H1 (cell line): ENCODE results near the gene SYT14. TPM values are rescaled to one million over a fixed set of nuclear protein-coding genes. Genes with fewer than 3 reads are reported as not detected.

ENCODE experiments used
- CTCF ChIA-PET: fragments of 300-600 bp; sonication (Branson Sonifier 250); formaldehyde crosslinking; loops from one replicate; lab custom pipeline; 2021; ENCODE audit not compliant: partially characterized antibody; lab: Charles Lee
- POLR2A ChIA-PET: fragments of 300-600 bp; sonication (Branson Sonifier 250); formaldehyde crosslinking; loops from one replicate; lab custom pipeline; 2021; ENCODE audit warnings: inconsistent platforms; ENCODE audit not compliant: partially characterized antibody; lab: Charles Lee
- DNase-seq, 2 experiments: peaks; one replicate each; pipeline versions ENCODE4 v3.0.0 to v3.0.0-alpha.2; 2010 to 2022; ENCODE audit warnings: low spot score in 2 of 2, low read depth in 1 of 2, mixed read lengths in 1 of 2
- FAIRE-seq: peaks from 2 replicates; lab custom pipeline; 2011; peaks lifted over from hg19 to GRCh38; lab: Jason Lieb, UNC
- H2AFZ ChIP-seq: 2 replicates; pipeline ENCODE4 v1.8.1; 2012; ENCODE audit warnings: low read length, inconsistent platforms
- H2AK5ac ChIP-seq: 2 replicates; pipeline ENCODE4 v1.6.1; 2013; ENCODE audit warnings: low read depth, low read length
- H2BK120ac ChIP-seq: replicated peaks from 2 replicates; pipeline ENCODE3; 2013; ENCODE audit warnings: low read depth, low read length, inconsistent platforms
- H2BK12ac ChIP-seq: 2 replicates; pipeline ENCODE4 v1.6.1; 2013; ENCODE audit warnings: low read depth, low read length
- H2BK15ac ChIP-seq: 2 replicates; pipeline ENCODE4 v1.6.1; 2013; ENCODE audit warnings: low read length
- H2BK20ac ChIP-seq: 2 replicates; pipeline ENCODE4 v1.6.1; 2013; ENCODE audit warnings: low read length
- H2BK5ac ChIP-seq: 2 replicates; pipeline ENCODE4 v1.6.1; 2013; ENCODE audit warnings: low read depth, low read length
- H3K14ac ChIP-seq: 2 replicates; pipeline ENCODE4 v1.6.1; 2013; ENCODE audit warnings: inconsistent platforms; ENCODE audit not compliant: insufficient read length
- H3K18ac ChIP-seq: 2 replicates; pipeline ENCODE4 v1.6.1; 2013; ENCODE audit warnings: low read length; ENCODE audit errors: extremely low read depth
- H3K23ac ChIP-seq: 2 replicates; pipeline ENCODE4 v1.6.1; 2013; ENCODE audit warnings: inconsistent platforms; ENCODE audit not compliant: insufficient read length
- H3K23me2 ChIP-seq: 2 replicates; pipeline ENCODE4 v1.6.1; 2013; ENCODE audit warnings: low read depth, low read length
- H3K27ac ChIP-seq: 2 replicates; pipeline ENCODE4 v1.6.1; 2011; ENCODE audit warnings: low read depth, low read length, inconsistent platforms
- H3K27me3 ChIP-seq, 4 experiments: replicated peaks in 1 of 4; 1 replicate in 1 of 4; 2 replicates in 3 of 4; pipeline versions ENCODE4 v1.6.1 to v1.8.1; 2011 to 2013; ENCODE audit warnings: low read length in 3 of 4, mild to moderate bottlenecking in 3 of 4, inconsistent platforms in 2 of 4, mixed read lengths in 2 of 4, moderate library complexity in 1 of 4; ENCODE audit not compliant: control insufficient read depth in 3 of 4, insufficient read depth in 3 of 4; ENCODE audit errors: extremely low read depth in 1 of 4
- H3K36me3 ChIP-seq, 4 experiments: 2 replicates each; pipeline versions ENCODE4 v1.6.1 to v1.8.1; 2011 to 2013; ENCODE audit warnings: mild to moderate bottlenecking in 4 of 4, low read length in 3 of 4, moderate library complexity in 2 of 4, control low read depth in 1 of 4, inconsistent platforms in 1 of 4; ENCODE audit not compliant: insufficient read depth in 4 of 4, control insufficient read depth in 2 of 4
- H3K4ac ChIP-seq: replicated peaks from 2 replicates; pipeline ENCODE3; 2013; ENCODE audit warnings: low read length, low read depth, mixed read lengths, inconsistent platforms; ENCODE audit not compliant: insufficient read length
- H3K4me1 ChIP-seq, 4 experiments: replicated peaks in 1 of 4; 1 replicate in 1 of 4; 2 replicates in 3 of 4; pipeline versions ENCODE4 v1.6.1 to v1.8.1; 2011 to 2013; ENCODE audit warnings: low read length in 3 of 4, inconsistent platforms in 2 of 4, mixed read lengths in 1 of 4; ENCODE audit not compliant: insufficient read depth in 4 of 4, control insufficient read depth in 3 of 4
- H3K4me2 ChIP-seq, 2 experiments: 2 replicates each; pipeline versions ENCODE4 v1.6.1 to v1.8.1; 2011 to 2013; ENCODE audit warnings: low read depth in 2 of 2, low read length in 2 of 2, control low read depth in 1 of 2, inconsistent platforms in 1 of 2, mild to moderate bottlenecking in 1 of 2; ENCODE audit not compliant: insufficient read depth in 1 of 2
- H3K4me3 ChIP-seq, 4 experiments: fragments of 200-600, 300-600 bp in 1 of 4; sonication (generic), shearing (Covaris generic), sonication (Bioruptor Twin) in 1 of 4; 2 replicates each; pipeline versions ENCODE4 v1.5.1 to v1.8.1; 2011 to 2016; ENCODE audit warnings: low read length in 4 of 4, low read depth in 3 of 4, control low read depth in 2 of 4, inconsistent platforms in 2 of 4, mild to moderate bottlenecking in 2 of 4, mixed read lengths in 1 of 4, moderate library complexity in 1 of 4; ENCODE audit not compliant: insufficient read depth in 2 of 4; ENCODE audit errors: extremely low read depth in 1 of 4
- H3K56ac ChIP-seq: replicated peaks from 2 replicates; pipeline ENCODE3; 2013; ENCODE audit warnings: low read depth, mild to moderate bottlenecking, mixed read lengths, low read length, inconsistent platforms; ENCODE audit not compliant: insufficient read length
- H3K79me1 ChIP-seq: 2 replicates; pipeline ENCODE4 v1.6.1; 2013; ENCODE audit warnings: low read depth, low read length, control low read depth
- H3K79me2 ChIP-seq, 2 experiments: 2 replicates each; pipeline versions ENCODE4 v1.6.1 to v1.8.1; 2012 to 2013; ENCODE audit warnings: low read length in 2 of 2, mild to moderate bottlenecking in 2 of 2, inconsistent platforms in 1 of 2; ENCODE audit not compliant: insufficient read depth in 2 of 2, control insufficient read depth in 1 of 2
- H3K9ac ChIP-seq, 4 experiments: replicated peaks in 1 of 4; 1 replicate in 1 of 4; 2 replicates in 3 of 4; pipeline versions ENCODE4 v1.6.1 to v1.8.1; 2011 to 2013; ENCODE audit warnings: low read depth in 3 of 4, low read length in 3 of 4, control low read depth in 2 of 4, mild to moderate bottlenecking in 2 of 4, moderate library complexity in 2 of 4, inconsistent platforms in 1 of 4; ENCODE audit errors: extremely low read depth in 1 of 4
- H3K9me3 ChIP-seq, 2 experiments: 2 replicates each; pipeline versions ENCODE4 v1.6.1 to v1.8.1; 2012 to 2013; ENCODE audit warnings: mild to moderate bottlenecking in 2 of 2, moderate library complexity in 2 of 2, control low read depth in 1 of 2, inconsistent platforms in 1 of 2, low read depth in 1 of 2, low read length in 1 of 2, mixed read lengths in 1 of 2; ENCODE audit not compliant: insufficient read depth in 2 of 2
- H4K20me1 ChIP-seq, 2 experiments: replicated peaks in 1 of 2; 2 replicates each; pipeline versions ENCODE3 to v1.8.1; 2011 to 2013; ENCODE audit warnings: inconsistent platforms in 2 of 2, low read length in 2 of 2, mild to moderate bottlenecking in 1 of 2; ENCODE audit not compliant: insufficient read depth in 2 of 2, control insufficient read depth in 1 of 2
- H4K5ac ChIP-seq: 2 replicates; pipeline ENCODE4 v1.6.1; 2013; ENCODE audit warnings: low read length, low read depth, mixed read lengths, inconsistent platforms; ENCODE audit not compliant: insufficient read length
- H4K8ac ChIP-seq: 2 replicates; pipeline ENCODE4 v1.8.0; 2013; ENCODE audit warnings: mild to moderate bottlenecking, moderate library complexity, low read length, inconsistent platforms; ENCODE audit not compliant: insufficient read depth; ENCODE audit errors: extremely low read depth
- H4K91ac ChIP-seq: replicated peaks from 2 replicates; pipeline ENCODE3; 2013; ENCODE audit warnings: low read length, mixed read lengths, inconsistent platforms; ENCODE audit not compliant: insufficient read length
- NANOG ChIP-seq: IDR thresholded peaks from 2 replicates; pipeline ENCODE4 v1.6.1; 2011; ENCODE audit warnings: low read length, low read depth, mild to moderate bottlenecking, inconsistent platforms; ENCODE audit not compliant: insufficient read depth, poor library complexity, severe bottlenecking
- RBBP5 ChIP-seq: IDR thresholded peaks from 2 replicates; pipeline ENCODE4 v1.7.1; 2012; ENCODE audit warnings: low read depth, mild to moderate bottlenecking, inconsistent platforms, low read length, moderate library complexity, borderline replicate concordance
- RFX5 ChIP-seq: IDR thresholded peaks from 2 replicates; pipeline ENCODE4 v1.6.1; 2011; ENCODE audit warnings: low read depth, low read length, improper control_type of control experiment, borderline replicate concordance
- RXRA ChIP-seq: IDR thresholded peaks from 2 replicates; pipeline ENCODE4 v1.6.1; 2011; ENCODE audit warnings: low read depth, mild to moderate bottlenecking, low read length, moderate library complexity; ENCODE audit not compliant: insufficient read depth
- SUZ12 ChIP-seq: fragments of 200-600 bp; sonication (generic); IDR thresholded peaks from 2 replicates; pipeline ENCODE4 v1.6.1; 2012; ENCODE audit warnings: mild to moderate bottlenecking, inconsistent platforms, low read length, moderate library complexity, mixed read lengths
- TAF7 ChIP-seq: optimal IDR thresholded peaks from 2 replicates; pipeline ENCODE3; 2011; ENCODE audit warnings: low read depth, mild to moderate bottlenecking, inconsistent platforms, low read length, moderate library complexity, borderline replicate concordance
- TEAD4 ChIP-seq: IDR thresholded peaks from 2 replicates; pipeline ENCODE4 v1.6.1; 2012; ENCODE audit warnings: low read depth, low read length, inconsistent platforms, mixed read lengths
- WGBS, 2 experiments: shearing (Covaris generic) in 1 of 2; methylation state at CpG; one replicate each; pipeline versions ENCODE4 v1.1.6 to v1.1.7; 2013 to 2015; ENCODE audit warnings: low lambda C conversion rate in 2 of 2, mixed read lengths in 2 of 2, inconsistent platforms in 1 of 2, low coverage in 1 of 2, missing lambda C conversion rate in 1 of 2; ENCODE audit not compliant: insufficient replicate concordance in 2 of 2, insufficient coverage in 1 of 2, insufficient read length in 1 of 2; ENCODE audit errors: extremely low coverage in 1 of 2, missing lambda C conversion rate in 1 of 2; 5-methylcytosine and 5-hydroxymethylcytosine counted together
- polyA plus RNA-seq, 7 experiments: library from polyadenylated mRNA; depleted of rRNA in 3 of 7; stranded (reverse) in 5 of 7; unstranded in 2 of 7; fragments of >200 nt in 5 of 7; fragments of 200-250 nt in 2 of 7; gene quantifications; 1 replicate in 5 of 7; 2 replicates in 1 of 7; 4 replicates in 1 of 7; pipeline versions ENCODE4 v1.2.1 to v1.2.3, GENCODE V29; 2011 to 2013; ENCODE audit warnings: missing spikeins in 2 of 7, mixed read lengths in 2 of 7
- total RNA-seq: library from RNA; stranded (reverse); fragmentation: NEBNext Ultra II Directional; extraction: Animal tissue kit (Norgen Biotek cat#: 25700); gene quantifications from 2 replicates; pipeline ENCODE4 v1.2.1, GENCODE V29; 2021

Gene SYT14
- total and polyA plus RNA-seq, 2 of the 8 experiments (the other 6 are each of a cell fraction or from before 2014, with no cell fraction given) = 2.3 to 18.4 TPM

DNA sequence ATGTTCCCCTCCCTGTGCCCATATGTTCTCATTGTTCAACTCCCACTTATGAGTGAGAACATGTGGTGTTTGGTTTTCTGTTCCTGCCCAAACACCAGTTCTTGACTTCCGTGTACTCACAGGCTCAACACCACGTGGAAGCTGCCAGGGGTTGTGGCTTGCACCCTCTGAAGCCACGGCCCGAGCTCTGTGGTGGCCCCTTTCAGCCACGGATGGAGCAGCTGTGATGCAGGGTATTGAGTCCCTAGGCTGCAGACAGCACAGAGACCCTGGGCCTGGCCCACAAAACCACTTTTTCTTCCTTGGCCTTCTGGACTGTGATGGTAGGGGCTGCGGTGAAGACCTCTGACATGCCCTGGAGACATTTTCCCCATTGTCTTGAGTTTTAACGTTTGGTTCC is 111.6 kb downstream of the SYT14 start:
- CTCF ChIA-PET = no interaction called here
- FAIRE-seq (no peak), DNase-seq (no peak)
- no peak overlapping the region for H3K14ac ChIP-seq
- no peaks in the 10 kb centered on the region; a peak in 1 of 4 replicates for H3K9me3 ChIP-seq
- H3K4ac ChIP-seq = no peak overlapping the region
- H3K4me3 ChIP-seq = no peak overlapping the region
- no peaks in the 10 kb centered on the region for H3K79me1 ChIP-seq
- H3K27me3 ChIP-seq = no peaks in the 10 kb centered on the region
- H2AFZ ChIP-seq = no peak overlapping the region
- no peaks in the 10 kb centered on the region for H3K4me1 ChIP-seq
- H2BK12ac ChIP-seq = no peak overlapping the region
- H4K20me1 ChIP-seq = no peaks in the 10 kb centered on the region
- H3K9ac ChIP-seq = no peak overlapping the region
- H2BK15ac ChIP-seq = no peak overlapping the region
- H4K91ac ChIP-seq = no peak overlapping the region
- POLR2A ChIA-PET = interaction anchor here (3.4 kb wide), 1 partner anchor 325 kb away, joined by 11 read pairs; no protein-coding TSS in a partner anchor
- no peak overlapping the region for H2BK20ac ChIP-seq
- H3K36me3 ChIP-seq = no peaks in the 10 kb centered on the region
- H3K23me2 ChIP-seq = no peaks in the 10 kb centered on the region
- H3K23ac ChIP-seq = no peak overlapping the region
- H3K18ac ChIP-seq = no peak overlapping the region
- TF ChIP-seq RXRA = no peak
- TF ChIP-seq TEAD4 = no peak
- TF ChIP-seq RBBP5 = no peak
- no peak for TF ChIP-seq SUZ12
- no peak for TF ChIP-seq NANOG
- TF ChIP-seq TAF7 = no peak
- TF ChIP-seq RFX5 = no peak
- no peak overlapping the region for H2BK120ac ChIP-seq
- H2BK5ac ChIP-seq = no peak overlapping the region
- H4K5ac ChIP-seq = no peak overlapping the region
- H3K56ac ChIP-seq = no peak overlapping the region
- no peak overlapping the region for H2AK5ac ChIP-seq
- H3K79me2 ChIP-seq = no peaks in the 10 kb centered on the region
- no peak overlapping the region for H4K8ac ChIP-seq
- H3K27ac ChIP-seq = no peak overlapping the region
- 92% methylated on average over 7 of the region's 7 CpGs; no CpG with 5 or more reads in 1 of the 2 experiments for WGBS, 2 experiments
- H3K4me2 ChIP-seq = no peak overlapping the region
